DND-41 (cell line): Measurements from ENCODE around the gene CYP19A1.

Experiments used
- CTCF ChIP-seq: IDR thresholded peaks from 2 replicates; pipeline ENCODE4 v1.5.1; 2012; ENCODE audit warnings: borderline replicate concordance, low read length, moderate library complexity, mild to moderate bottlenecking; ENCODE audit not compliant: poor library complexity, severe bottlenecking; ENCODE audit errors: extremely low read depth
- EZH2 ChIP-seq: IDR thresholded peaks from 3 replicates; pipeline ENCODE4 v1.6.1; 2012; ENCODE audit warnings: borderline replicate concordance, low read depth, mild to moderate bottlenecking, moderate library complexity, low read length, inconsistent platforms; ENCODE audit not compliant: severe bottlenecking

GRCh38 chr15:51186181-51186705 is 152.2 kb downstream of the CYP19A1 start:
- no peak for TF ChIP-seq CTCF
- TF ChIP-seq EZH2, result no peak
